WERI-Rb-1 (cell line): ENCODE measurements around the gene C2CD2.

Experiments
- DNase-seq: peaks from one replicate; pipeline ENCODE4 v3.0.0-alpha.2; 2020
- H3K27ac ChIP-seq: fragments of 250-450 bp; sonication (Bioruptor Pico); 2 replicates; pipeline ENCODE4 v1.5.1; 2020; ENCODE audit warnings: mild to moderate bottlenecking, moderate library complexity
- H3K27me3 ChIP-seq: fragments of 250-450 bp; sonication (Bioruptor Pico); 2 replicates; pipeline ENCODE4 v1.5.1; 2021; ENCODE audit warnings: mild to moderate bottlenecking, low read depth, moderate library complexity; ENCODE audit not compliant: insufficient read depth, severe bottlenecking
- H3K36me3 ChIP-seq: fragments of 250-450 bp; sonication (Bioruptor Pico); 2 replicates; pipeline ENCODE4 v1.5.1; 2020; ENCODE audit warnings: mild to moderate bottlenecking, moderate library complexity
- H3K4me3 ChIP-seq: 2 replicates; pipeline ENCODE4 v1.5.1; 2011; ENCODE audit warnings: low read depth, mild to moderate bottlenecking, control low read depth, low read length
- H3K9me3 ChIP-seq: fragments of 250-450 bp; sonication (Bioruptor Pico); 2 replicates; pipeline ENCODE4 v1.5.1; 2021; ENCODE audit warnings: mild to moderate bottlenecking, moderate library complexity; ENCODE audit not compliant: severe bottlenecking
- CTCF ChIP-seq: IDR thresholded peaks from 2 replicates; pipeline ENCODE4 v1.5.1; 2011; ENCODE audit warnings: low read depth, mild to moderate bottlenecking, control low read depth, inconsistent platforms, low read length

C2CD2 gene

GRCh38 chr21:41859297-41859980 lies 94.4 kb downstream of the C2CD2 start:
- Histone ChIP-seq H3K27ac (no peak overlapping the region), H3K27me3 (no peaks in the 10 kb centered on the region), H3K36me3 (peaks cover 41% of the 10 kb centered on the region), H3K4me3 (no peak overlapping the region), H3K9me3 (no peaks in the 10 kb centered on the region)
- no peak for DNase-seq
- TF ChIP-seq CTCF = no peak

- DNase-seq = no peak
- H3K27ac ChIP-seq = no peak overlapping the region
- no peak overlapping the region for H3K4me3 ChIP-seq
- peaks cover 48% of the 10 kb centered on the region for H3K36me3 ChIP-seq
- no peaks in the 10 kb centered on the region for H3K9me3 ChIP-seq
- no peak for TF ChIP-seq CTCF
- no peaks in the 10 kb centered on the region for H3K27me3 ChIP-seq
These were observed 95.1 kb downstream of the C2CD2 start for GRCh38 chr21:41858466-41859296.

- Histone ChIP-seq H3K9me3 (no peaks in the 10 kb centered on the region), H3K27me3 (no peaks in the 10 kb centered on the region), H3K36me3 (peaks cover 55% of the 10 kb centered on the region), H3K4me3 (no peak overlapping the region), H3K27ac (no peak overlapping the region)
- DNase-seq = no peak
- TF ChIP-seq CTCF = no peak
These were observed 96.0 kb downstream of the C2CD2 start for GRCh38 chr21:41857771-41858300.

GRCh38 chr21:41856572-41856971 lies 97.2 kb downstream of the C2CD2 start:
- Histone ChIP-seq H3K9me3 (no peaks in the 10 kb centered on the region), H3K27me3 (no peaks in the 10 kb centered on the region), H3K27ac (no peak overlapping the region), H3K36me3 (peaks cover 59% of the 10 kb centered on the region), H3K4me3 (no peak overlapping the region)
- DNase-seq = no peak
- no peak for TF ChIP-seq CTCF

GRCh38 chr21:41854426-41854995 lies 99.3 kb downstream of the C2CD2 start:
- H3K36me3 ChIP-seq = peaks cover 65% of the 10 kb centered on the region
- H3K9me3 ChIP-seq = no peaks in the 10 kb centered on the region
- no peak overlapping the region for H3K4me3 ChIP-seq
- H3K27me3 ChIP-seq = no peaks in the 10 kb centered on the region
- no peak for DNase-seq
- H3K27ac ChIP-seq = no peak overlapping the region
- TF ChIP-seq CTCF = no peak
